Fibroblast of lung (primary cell): ENCODE data around the gene PPP1R12C.

Experiments
- EZH2 ChIP-seq: IDR thresholded peaks from 2 replicates; pipeline ENCODE4 v1.5.1; 2012; ENCODE audit warnings: low read length, control low read depth, mild to moderate bottlenecking; ENCODE audit errors: missing control alignments
- TF ChIP-seq, protein P1 (sequence below), 2 donors: IDR thresholded peaks in 1 of 2; conservative IDR thresholded peaks in 1 of 2; 1 replicate in 1 of 2; 2 replicates in 1 of 2; pipeline ENCODE4 v1.5.1; 2011 to 2012; ENCODE audit warnings: low read length in 2 of 2, control low read depth in 1 of 2, inconsistent platforms in 1 of 2, low read depth in 1 of 2, mild to moderate bottlenecking in 1 of 2

DNA sequence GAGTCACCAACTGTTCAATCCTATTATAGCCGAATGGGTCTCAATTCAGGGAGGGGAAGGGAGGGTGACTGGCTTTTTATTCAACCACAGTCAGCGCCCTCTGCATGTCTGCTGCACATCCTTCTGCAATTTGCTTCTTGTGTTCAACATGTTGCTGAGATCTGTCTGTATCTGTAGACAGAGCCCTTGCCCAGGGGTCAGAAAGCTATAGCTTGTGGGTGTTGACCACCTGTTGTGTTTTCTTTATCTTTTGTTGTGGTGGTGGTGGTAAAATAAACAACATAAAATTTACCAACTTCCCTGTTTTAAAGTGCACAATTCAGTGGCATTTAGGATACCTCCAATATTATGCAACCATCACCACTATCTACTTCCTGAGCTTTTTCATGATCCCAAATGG lies 12.2 kb downstream of the PPP1R12C start:
- TF ChIP-seq, protein P1, sequence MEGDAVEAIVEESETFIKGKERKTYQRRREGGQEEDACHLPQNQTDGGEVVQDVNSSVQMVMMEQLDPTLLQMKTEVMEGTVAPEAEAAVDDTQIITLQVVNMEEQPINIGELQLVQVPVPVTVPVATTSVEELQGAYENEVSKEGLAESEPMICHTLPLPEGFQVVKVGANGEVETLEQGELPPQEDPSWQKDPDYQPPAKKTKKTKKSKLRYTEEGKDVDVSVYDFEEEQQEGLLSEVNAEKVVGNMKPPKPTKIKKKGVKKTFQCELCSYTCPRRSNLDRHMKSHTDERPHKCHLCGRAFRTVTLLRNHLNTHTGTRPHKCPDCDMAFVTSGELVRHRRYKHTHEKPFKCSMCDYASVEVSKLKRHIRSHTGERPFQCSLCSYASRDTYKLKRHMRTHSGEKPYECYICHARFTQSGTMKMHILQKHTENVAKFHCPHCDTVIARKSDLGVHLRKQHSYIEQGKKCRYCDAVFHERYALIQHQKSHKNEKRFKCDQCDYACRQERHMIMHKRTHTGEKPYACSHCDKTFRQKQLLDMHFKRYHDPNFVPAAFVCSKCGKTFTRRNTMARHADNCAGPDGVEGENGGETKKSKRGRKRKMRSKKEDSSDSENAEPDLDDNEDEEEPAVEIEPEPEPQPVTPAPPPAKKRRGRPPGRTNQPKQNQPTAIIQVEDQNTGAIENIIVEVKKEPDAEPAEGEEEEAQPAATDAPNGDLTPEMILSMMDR (conservative IDR thresholded peaks at IDR 0.05 in 1 of 2, IDR thresholded peaks at IDR 0.05 in 1 of 2; ENCODE audit: low read depth in 1 of 2, low read length in 2 of 2), result no peak
- TF ChIP-seq EZH2, result no peak
